ENCODE results near the gene SDHA.
A peak's percentile ranks its signal among the peaks of the same experiment; 100 is the strongest.
"Not testable (repeated sequence)": the region's sequence is repeated elsewhere in the genome, so short reads cannot be mapped to it uniquely, and the experiment has no call there.

SDHA gene

DNA sequence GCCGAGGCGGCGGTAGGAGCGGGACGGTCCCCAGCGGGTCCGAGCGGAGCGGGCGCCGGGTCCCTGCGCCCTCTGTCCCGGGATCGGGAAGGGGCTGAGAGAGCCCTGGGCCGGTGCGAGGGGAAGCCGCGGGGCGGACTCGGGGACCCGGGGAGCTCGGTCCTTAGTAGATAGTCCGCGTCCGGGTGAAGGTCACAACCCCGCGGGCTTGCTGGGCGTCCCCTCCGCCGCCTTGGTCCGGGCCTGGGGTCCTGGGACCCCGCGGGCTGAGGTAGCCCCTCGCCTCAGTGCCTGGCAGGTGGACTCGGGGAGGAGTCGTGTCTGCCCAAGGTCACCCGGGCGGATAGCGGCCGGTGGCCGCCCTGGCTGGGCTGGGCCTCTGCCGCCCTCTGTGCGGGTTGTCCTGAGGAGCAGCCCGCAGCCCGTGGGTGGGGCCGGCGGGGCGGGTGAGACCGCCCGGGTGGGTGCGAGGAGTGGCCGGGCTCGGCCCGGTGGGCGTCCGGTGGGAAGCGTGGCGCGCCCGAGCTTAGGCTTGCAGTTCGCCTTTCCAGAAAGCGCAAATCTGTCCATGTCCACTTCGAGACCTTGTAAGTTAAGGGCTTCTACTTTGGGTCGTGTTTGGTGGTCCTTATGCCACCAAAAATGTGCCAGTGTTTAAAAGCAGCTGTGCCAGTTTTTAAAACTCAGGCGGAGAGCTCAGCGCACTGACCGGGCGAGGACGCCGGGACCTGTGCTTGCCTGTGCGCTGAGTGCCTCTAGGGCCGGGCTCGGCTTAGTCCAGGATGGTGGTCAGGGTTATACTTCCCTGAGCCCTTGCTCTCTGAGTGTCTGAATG is 554 bp downstream of the SDHA start:
- H3K4me3 ChIP-seq (ENCODE audit: low read depth, low read length): peak overlapping the region; percentile 96
- peak; percentile 69 for DNase-seq (ENCODE audit: low read depth)
- TF ChIP-seq MYC (IDR thresholded peaks at IDR 0.05; ENCODE audit: low read depth, low read length): no peak
- TF ChIP-seq, protein P1, sequence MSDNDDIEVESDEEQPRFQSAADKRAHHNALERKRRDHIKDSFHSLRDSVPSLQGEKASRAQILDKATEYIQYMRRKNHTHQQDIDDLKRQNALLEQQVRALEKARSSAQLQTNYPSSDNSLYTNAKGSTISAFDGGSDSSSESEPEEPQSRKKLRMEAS (IDR thresholded peaks at IDR 0.05; ENCODE audit: low read depth, low read length): no peak
- TF ChIP-seq, protein P2, sequence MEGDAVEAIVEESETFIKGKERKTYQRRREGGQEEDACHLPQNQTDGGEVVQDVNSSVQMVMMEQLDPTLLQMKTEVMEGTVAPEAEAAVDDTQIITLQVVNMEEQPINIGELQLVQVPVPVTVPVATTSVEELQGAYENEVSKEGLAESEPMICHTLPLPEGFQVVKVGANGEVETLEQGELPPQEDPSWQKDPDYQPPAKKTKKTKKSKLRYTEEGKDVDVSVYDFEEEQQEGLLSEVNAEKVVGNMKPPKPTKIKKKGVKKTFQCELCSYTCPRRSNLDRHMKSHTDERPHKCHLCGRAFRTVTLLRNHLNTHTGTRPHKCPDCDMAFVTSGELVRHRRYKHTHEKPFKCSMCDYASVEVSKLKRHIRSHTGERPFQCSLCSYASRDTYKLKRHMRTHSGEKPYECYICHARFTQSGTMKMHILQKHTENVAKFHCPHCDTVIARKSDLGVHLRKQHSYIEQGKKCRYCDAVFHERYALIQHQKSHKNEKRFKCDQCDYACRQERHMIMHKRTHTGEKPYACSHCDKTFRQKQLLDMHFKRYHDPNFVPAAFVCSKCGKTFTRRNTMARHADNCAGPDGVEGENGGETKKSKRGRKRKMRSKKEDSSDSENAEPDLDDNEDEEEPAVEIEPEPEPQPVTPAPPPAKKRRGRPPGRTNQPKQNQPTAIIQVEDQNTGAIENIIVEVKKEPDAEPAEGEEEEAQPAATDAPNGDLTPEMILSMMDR (IDR thresholded peaks at IDR 0.05; ENCODE audit: low read depth, low read length): no peak
- TF ChIP-seq POLR2A (IDR thresholded peaks at IDR 0.05; ENCODE audit: extremely low read depth, insufficient read length): no peak

DNA sequence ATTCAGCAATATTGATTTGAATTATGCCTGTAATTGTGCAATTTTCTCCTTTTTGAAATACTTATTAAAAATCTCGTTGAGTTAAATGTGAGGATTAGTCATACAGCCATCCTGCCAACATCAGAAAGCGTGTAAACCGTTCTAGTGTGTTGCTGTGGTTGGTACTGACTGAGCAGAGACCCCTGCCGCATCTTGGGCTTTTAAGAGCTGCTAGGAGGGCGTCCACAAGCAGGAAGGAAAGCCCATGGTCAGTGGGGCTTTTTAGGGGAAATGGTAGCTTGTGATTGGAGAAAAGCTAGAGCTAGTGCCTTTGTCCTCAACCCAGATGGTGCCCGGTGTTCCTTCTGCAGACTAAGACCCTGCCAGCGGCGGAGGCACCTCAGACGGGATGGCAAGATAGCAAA is 1.3 kb downstream of the SDHA start:
- DNase-seq (ENCODE audit: low read depth): peak; percentile 57
- TF ChIP-seq MYC (IDR thresholded peaks at IDR 0.05; ENCODE audit: low read depth, low read length) (no peak), POLR2A (IDR thresholded peaks at IDR 0.05; ENCODE audit: extremely low read depth, insufficient read length) (no peak)
- TF ChIP-seq, protein P1 (IDR thresholded peaks at IDR 0.05; ENCODE audit: low read depth, low read length): no peak
- TF ChIP-seq, protein P2 (IDR thresholded peaks at IDR 0.05; ENCODE audit: low read depth, low read length): no peak
- H3K4me3 ChIP-seq (ENCODE audit: low read depth, low read length): peak overlapping the region; percentile 96

DNA sequence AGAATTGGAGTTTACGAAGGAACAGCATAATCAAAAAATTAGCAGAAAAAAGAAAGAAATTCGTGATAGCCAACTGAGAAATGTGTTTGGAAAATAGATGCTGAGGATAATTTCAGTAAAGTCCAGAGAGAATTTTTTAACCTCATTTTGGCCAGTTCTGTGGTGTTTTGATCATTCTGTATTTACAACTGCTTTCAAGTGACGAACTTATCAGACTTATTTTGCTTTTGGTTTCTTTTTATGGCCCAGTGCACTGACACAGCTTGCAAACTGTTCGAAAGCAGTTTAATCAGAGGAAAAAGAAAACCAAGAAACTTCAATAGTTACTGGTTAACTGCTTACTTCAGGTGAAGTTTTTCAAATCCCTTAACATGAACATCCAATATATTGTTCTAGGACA is 1.9 kb downstream of the SDHA start:
- peak overlapping the region; percentile 96 for H3K4me3 ChIP-seq (ENCODE audit: low read depth, low read length)
- TF ChIP-seq, protein P1 (IDR thresholded peaks at IDR 0.05; ENCODE audit: low read depth, low read length): no peak
- TF ChIP-seq POLR2A (IDR thresholded peaks at IDR 0.05; ENCODE audit: extremely low read depth, insufficient read length) (no peak), MYC (IDR thresholded peaks at IDR 0.05; ENCODE audit: low read depth, low read length) (no peak)
- TF ChIP-seq, protein P2 (IDR thresholded peaks at IDR 0.05; ENCODE audit: low read depth, low read length): no peak
- no peak for DNase-seq (ENCODE audit: low read depth)

DNA sequence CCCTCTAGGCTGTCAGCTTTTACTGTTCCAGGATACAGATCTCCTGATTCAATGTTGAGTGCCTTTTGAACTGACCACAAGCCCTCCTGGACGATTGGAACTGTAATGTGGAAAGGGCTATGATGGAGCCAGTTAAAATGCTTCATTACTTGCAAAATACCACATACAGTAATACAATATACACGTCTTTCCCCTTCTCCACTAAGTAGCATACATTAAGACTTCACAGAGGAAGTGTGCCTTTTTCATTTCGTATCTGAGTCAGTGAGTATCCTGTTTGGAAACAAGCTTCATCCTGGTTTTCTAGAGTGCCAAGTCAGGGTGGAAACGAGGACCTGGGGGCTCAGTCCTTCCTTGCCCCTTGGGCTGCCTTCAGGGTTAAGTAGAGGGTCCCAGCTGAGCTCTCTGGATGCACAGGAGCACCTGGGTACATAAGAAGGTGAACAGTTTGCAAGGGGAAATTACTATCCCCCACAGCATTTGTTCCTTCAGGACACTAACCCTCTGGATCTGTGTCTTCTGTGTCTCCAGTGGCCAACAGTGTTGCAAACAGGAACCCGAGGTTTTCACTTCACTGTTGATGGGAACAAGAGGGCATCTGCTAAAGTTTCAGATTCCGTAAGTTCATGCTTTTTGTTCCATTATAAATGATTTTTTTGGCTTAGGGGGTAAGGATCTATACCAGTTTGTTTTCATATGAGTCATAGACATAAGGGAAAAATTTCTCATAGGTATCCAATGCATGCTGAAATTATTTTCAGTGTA is 5.0 kb downstream of the SDHA start:
- H3K4me3 ChIP-seq (ENCODE audit: low read depth, low read length); DNase-seq (ENCODE audit: low read depth): not testable (repeated sequence)

DNA sequence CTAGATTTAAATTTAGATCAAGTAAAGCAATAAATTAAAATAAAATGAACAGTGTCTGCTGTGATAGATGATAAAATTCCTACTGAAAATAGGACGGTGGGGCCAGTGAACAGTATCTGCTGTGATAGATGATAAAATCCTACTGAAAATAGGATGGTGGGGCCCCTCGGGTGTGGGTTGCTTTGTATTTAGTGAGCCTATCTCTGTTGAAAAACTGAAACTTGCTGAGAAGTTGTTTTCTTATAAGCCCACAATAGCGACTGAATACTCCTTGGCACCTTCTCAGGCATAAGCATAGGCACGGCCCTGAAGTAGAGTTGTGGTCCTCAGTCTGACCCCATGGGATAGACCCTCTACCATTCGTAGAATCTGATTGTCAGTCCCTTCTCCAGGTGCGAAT is 5.7 kb downstream of the SDHA start:
- TF ChIP-seq POLR2A (IDR thresholded peaks at IDR 0.05; ENCODE audit: extremely low read depth, insufficient read length) (no peak), MYC (IDR thresholded peaks at IDR 0.05; ENCODE audit: low read depth, low read length) (no peak)
- TF ChIP-seq, protein P1 (IDR thresholded peaks at IDR 0.05; ENCODE audit: low read depth, low read length): no peak
- TF ChIP-seq, protein P2 (IDR thresholded peaks at IDR 0.05; ENCODE audit: low read depth, low read length): no peak

DNA sequence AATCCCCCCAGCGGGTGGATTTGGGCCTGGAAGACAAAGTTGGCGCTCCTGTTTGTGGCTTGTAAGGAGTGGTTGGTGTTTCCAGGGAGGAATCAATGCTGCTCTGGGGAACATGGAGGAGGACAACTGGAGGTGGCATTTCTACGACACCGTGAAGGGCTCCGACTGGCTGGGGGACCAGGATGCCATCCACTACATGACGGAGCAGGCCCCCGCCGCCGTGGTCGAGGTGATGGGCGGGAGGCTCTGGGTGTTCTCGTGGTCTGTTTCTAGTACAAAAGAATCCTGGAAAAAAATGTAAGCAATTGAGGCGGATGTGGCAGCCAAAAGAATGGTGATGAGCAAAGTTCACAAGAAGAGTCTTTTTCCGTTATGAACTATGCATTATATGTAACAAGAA is 7.2 kb downstream of the SDHA start:
- DNase-seq (ENCODE audit: low read depth): no peak
- H3K4me3 ChIP-seq (ENCODE audit: low read depth, low read length): no peak overlapping the region
- TF ChIP-seq POLR2A (IDR thresholded peaks at IDR 0.05; ENCODE audit: extremely low read depth, insufficient read length) (no peak), MYC (IDR thresholded peaks at IDR 0.05; ENCODE audit: low read depth, low read length) (no peak)
- TF ChIP-seq, protein P2 (IDR thresholded peaks at IDR 0.05; ENCODE audit: low read depth, low read length): no peak

More for the DNA sequence above, 5.7 kb downstream of the SDHA start:
- no peak overlapping the region for H3K4me3 ChIP-seq (ENCODE audit: low read depth, low read length)
- no peak for DNase-seq (ENCODE audit: low read depth)

DNA sequence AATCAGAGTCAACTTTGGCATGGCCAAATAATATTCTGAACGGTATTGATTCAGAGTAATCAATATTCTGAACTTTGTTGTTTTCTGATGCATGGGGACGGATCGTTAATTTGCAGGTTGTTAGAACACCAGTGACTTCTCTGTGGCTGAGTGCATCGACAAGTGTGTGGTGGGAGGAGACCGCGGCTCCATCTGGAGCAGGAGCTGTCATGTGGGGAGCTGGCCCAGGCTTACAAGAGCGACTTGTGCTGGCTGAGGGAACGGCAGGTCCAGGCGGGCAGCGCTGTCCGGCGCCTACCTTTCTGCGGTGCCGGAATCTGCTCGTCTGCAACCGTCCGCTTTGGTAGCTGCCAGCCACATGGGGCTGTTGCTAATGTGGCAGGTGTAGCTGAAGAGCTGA is 9.3 kb downstream of the SDHA start:
- DNase-seq (ENCODE audit: low read depth); H3K4me3 ChIP-seq (ENCODE audit: low read depth, low read length): not testable (repeated sequence)

Measured in NB4 (cell line).